Astrocyte (in vitro differentiated cells and primary cell): ENCODE results near the gene CDH18. TPM values are rescaled to one million over a fixed set of nuclear protein-coding genes. Genes with fewer than 3 reads are reported as not detected.

Source experiments
- DNase-seq: peaks from one replicate; pipeline ENCODE4 v3.0.0-alpha.2; 2010; ENCODE audit warnings: low read depth
- FAIRE-seq: peaks from 2 replicates; lab custom pipeline; 2011; peaks lifted over from hg19 to GRCh38; lab: Jason Lieb, UNC
- H2AFZ ChIP-seq: 2 replicates; pipeline ENCODE4 v1.6.0; 2012; ENCODE audit warnings: low read depth, low read length, inconsistent platforms
- H3K27ac ChIP-seq: 2 replicates; pipeline ENCODE4 v1.5.1; 2011; ENCODE audit warnings: low read depth, low read length, inconsistent platforms
- H3K27me3 ChIP-seq: 2 replicates; pipeline ENCODE4 v1.6.0; 2011; ENCODE audit warnings: low read length, inconsistent platforms; ENCODE audit not compliant: insufficient read depth
- H3K36me3 ChIP-seq: 2 replicates; pipeline ENCODE4 v1.5.1; 2011; ENCODE audit warnings: low read length, inconsistent platforms; ENCODE audit not compliant: insufficient read depth
- H3K4me1 ChIP-seq: 2 replicates; pipeline ENCODE4 v1.5.1; 2011; ENCODE audit warnings: low read length, inconsistent platforms; ENCODE audit not compliant: insufficient read depth
- H3K4me2 ChIP-seq: 2 replicates; pipeline ENCODE4 v1.6.0; 2012; ENCODE audit warnings: low read length, inconsistent platforms
- H3K4me3 ChIP-seq: 2 replicates; pipeline ENCODE4 v1.5.1; 2011; ENCODE audit warnings: low read depth, mild to moderate bottlenecking, low read length, inconsistent platforms; ENCODE audit not compliant: insufficient read depth
- H3K79me2 ChIP-seq: 2 replicates; pipeline ENCODE4 v1.6.0; 2012; ENCODE audit warnings: mild to moderate bottlenecking, low read length, inconsistent platforms; ENCODE audit not compliant: insufficient read depth
- H3K9ac ChIP-seq: 2 replicates; pipeline ENCODE4 v1.6.0; 2012; ENCODE audit warnings: mild to moderate bottlenecking, low read length, inconsistent platforms
- H3K9me3 ChIP-seq: 2 replicates; pipeline ENCODE4 v1.5.1; 2012; ENCODE audit warnings: low read depth, mild to moderate bottlenecking, low read length, inconsistent platforms; ENCODE audit not compliant: insufficient read depth
- H4K20me1 ChIP-seq: 2 replicates; pipeline ENCODE4 v1.6.0; 2012; ENCODE audit warnings: low read length, inconsistent platforms; ENCODE audit not compliant: insufficient read depth
- H3K27ac Mint-ChIP-seq: one replicate; pipeline ENCODE4 v1.8.0; 2021; ENCODE audit warnings: mild to moderate bottlenecking, mixed read lengths; ENCODE audit not compliant: unreplicated experiment
- H3K27me3 Mint-ChIP-seq: one replicate; pipeline ENCODE4 v1.8.0; 2021; ENCODE audit warnings: low read depth, mixed read lengths; ENCODE audit not compliant: unreplicated experiment
- H3K36me3 Mint-ChIP-seq: one replicate; pipeline ENCODE4 v1.8.0; 2021; ENCODE audit warnings: low read depth, mixed read lengths; ENCODE audit not compliant: unreplicated experiment
- H3K4me1 Mint-ChIP-seq: one replicate; pipeline ENCODE4 v1.8.0; 2021; ENCODE audit warnings: low read depth, mixed read lengths; ENCODE audit not compliant: unreplicated experiment
- H3K4me3 Mint-ChIP-seq: one replicate; pipeline ENCODE4 v1.8.0; 2021; ENCODE audit warnings: mild to moderate bottlenecking, moderate library complexity, mixed read lengths; ENCODE audit not compliant: unreplicated experiment
- H3K9me3 Mint-ChIP-seq: one replicate; pipeline ENCODE4 v1.8.0; 2021; ENCODE audit warnings: mild to moderate bottlenecking, mixed read lengths; ENCODE audit not compliant: unreplicated experiment
- CTCF ChIP-seq: IDR thresholded peaks from 2 replicates; pipeline ENCODE4 v1.5.1; 2011; ENCODE audit warnings: low read depth, mild to moderate bottlenecking, inconsistent platforms, low read length, moderate library complexity; ENCODE audit not compliant: insufficient read depth
- EZH2 ChIP-seq: IDR thresholded peaks from 2 replicates; pipeline ENCODE4 v1.6.1; 2012; ENCODE audit warnings: mild to moderate bottlenecking, low read length, inconsistent platforms; ENCODE audit not compliant: insufficient read depth
- total RNA-seq: library from RNA; stranded (reverse); gene quantifications from 2 replicates; pipeline ENCODE4 v1.2.1, GENCODE V29; 2021

CDH18 gene
- total RNA-seq, 1 donor from 2014 or later: not detected

- H3K9me3 ChIP-seq: no peaks in the 10 kb centered on the region
- H3K36me3 ChIP-seq: no peaks in the 10 kb centered on the region
- Mint-ChIP-seq H3K9me3 (no peaks in the 10 kb centered on the region), H3K27me3 (no peaks in the 10 kb centered on the region), H3K4me1 (no peaks in the 10 kb centered on the region), H3K4me3 (no peak overlapping the region), H3K27ac (no peak overlapping the region), H3K36me3 (no peaks in the 10 kb centered on the region)
- H4K20me1 ChIP-seq: no peaks in the 10 kb centered on the region
- H3K27ac ChIP-seq: no peak overlapping the region
- H3K4me1 ChIP-seq: no peaks in the 10 kb centered on the region
- no peak overlapping the region for H2AFZ ChIP-seq
- TF ChIP-seq EZH2 (no peak), CTCF (no peak)
- no peak for DNase-seq
- no peak overlapping the region for H3K4me2 ChIP-seq
- no peaks in the 10 kb centered on the region for H3K79me2 ChIP-seq
- no peaks in the 10 kb centered on the region for H3K27me3 ChIP-seq
- no peak overlapping the region for H3K4me3 ChIP-seq
- FAIRE-seq: no peak
- no peak overlapping the region for H3K9ac ChIP-seq
Observed at GRCh38 chr5:19978476-19978875, 9.5 kb downstream of the CDH18 start.

GRCh38 chr5:19977099-19977498 is 10.9 kb downstream of the CDH18 start:
- H3K36me3 Mint-ChIP-seq: no peaks in the 10 kb centered on the region
- no peaks in the 10 kb centered on the region for H3K4me1 Mint-ChIP-seq
- H3K79me2 ChIP-seq: no peaks in the 10 kb centered on the region

More at GRCh38 chr5:19977099-19977498, 10.9 kb downstream of the CDH18 start:
- no peak for DNase-seq
- FAIRE-seq: no peak
- Histone ChIP-seq H3K4me3 (no peak overlapping the region), H3K36me3 (no peaks in the 10 kb centered on the region), H3K9me3 (no peaks in the 10 kb centered on the region), H3K27me3 (no peaks in the 10 kb centered on the region), H3K9ac (no peak overlapping the region), H4K20me1 (no peaks in the 10 kb centered on the region), H3K27ac (no peak overlapping the region), H3K4me2 (no peak overlapping the region), H3K4me1 (no peaks in the 10 kb centered on the region), H2AFZ (no peak overlapping the region)
- Mint-ChIP-seq H3K27me3 (no peaks in the 10 kb centered on the region), H3K4me3 (no peak overlapping the region), H3K27ac (no peak overlapping the region), H3K9me3 (no peaks in the 10 kb centered on the region)
- TF ChIP-seq EZH2 (no peak), CTCF (no peak)
